Hepatocyte (in vitro differentiated cells): ENCODE measurements around the gene C4orf50. TPM values are rescaled to one million over a fixed set of nuclear protein-coding genes. Genes with fewer than 3 reads are reported as not detected.

Source experiments
- DNase-seq: peaks from one replicate; pipeline ENCODE4 v3.0.0-alpha.2; 2016; ENCODE audit warnings: low spot score
- H2AFZ ChIP-seq: fragments of 200-600 bp; sonication (generic); 2 replicates; pipeline ENCODE4 v1.6.0; 2016; ENCODE audit warnings: antibody characterized with exemption, mild to moderate bottlenecking
- H3K27ac ChIP-seq: fragments of 200-600 bp; sonication (generic); 2 replicates; pipeline ENCODE4 v1.5.1; 2016; ENCODE audit warnings: mild to moderate bottlenecking
- H3K27me3 ChIP-seq: fragments of 200-600 bp; sonication (generic); 2 replicates; pipeline ENCODE4 v1.6.1; 2016
- H3K36me3 ChIP-seq: fragments of 200-600 bp; sonication (generic); replicated peaks from 2 replicates; pipeline ENCODE4 v1.5.1; 2016; ENCODE audit warnings: low read depth; ENCODE audit not compliant: insufficient read depth
- H3K4me1 ChIP-seq: fragments of 200-600 bp; sonication (generic); 2 replicates; pipeline ENCODE4 v1.5.1; 2016; ENCODE audit warnings: mild to moderate bottlenecking, moderate library complexity; ENCODE audit not compliant: insufficient read depth
- H3K4me2 ChIP-seq: fragments of 200-600 bp; sonication (generic); 2 replicates; pipeline ENCODE4 v1.6.0; 2016
- H3K4me3 ChIP-seq: fragments of 200-600 bp; sonication (generic); 2 replicates; pipeline ENCODE4 v1.5.1; 2016; ENCODE audit warnings: mild to moderate bottlenecking
- H3K79me2 ChIP-seq: fragments of 200-600 bp; sonication (generic); 2 replicates; pipeline ENCODE4 v1.6.0; 2017; ENCODE audit warnings: mild to moderate bottlenecking
- H3K9me2 ChIP-seq: fragments of 200-600 bp; sonication (generic); replicated peaks from 2 replicates; pipeline ENCODE4 v1.6.0; 2017; ENCODE audit warnings: mild to moderate bottlenecking; ENCODE audit not compliant: insufficient read depth
- H3K9me3 ChIP-seq: fragments of 200-600 bp; sonication (generic); 2 replicates; pipeline ENCODE4 v1.5.1; 2016; ENCODE audit warnings: low read depth, mild to moderate bottlenecking
- H4K20me1 ChIP-seq: fragments of 200-600 bp; sonication (generic); 2 replicates; pipeline ENCODE4 v1.6.0; 2016; ENCODE audit warnings: mild to moderate bottlenecking; ENCODE audit not compliant: insufficient read depth, poor library complexity, severe bottlenecking
- EZH2 ChIP-seq: fragments of 200-600 bp; sonication (generic); IDR thresholded peaks from 2 replicates; pipeline ENCODE4 v1.6.1; 2016; ENCODE audit warnings: antibody characterized with exemption, mild to moderate bottlenecking, borderline replicate concordance
- EZH2phosphoT487 ChIP-seq: fragments of 200-600 bp; sonication (generic); IDR thresholded peaks from one replicate; pipeline ENCODE4 v1.6.1; 2018; ENCODE audit warnings: antibody characterized with exemption, mild to moderate bottlenecking, low read depth, moderate library complexity; ENCODE audit not compliant: unreplicated experiment, severe bottlenecking
- WGBS: methylation state at CpG from one replicate; pipeline ENCODE4 v1.1.6; 2016; ENCODE audit warnings: low lambda C conversion rate; ENCODE audit errors: missing lambda C conversion rate; 5-methylcytosine and 5-hydroxymethylcytosine counted together
- polyA plus RNA-seq: library from polyadenylated mRNA; unstranded; fragments of >200 nt; fragmentation: Nextera tagmentation; extraction: Ambion mirVana; gene quantifications from 2 replicates; pipeline ENCODE4 v1.2.1, GENCODE V29; 2016
- total RNA-seq: library from RNA; depleted of rRNA; stranded (reverse); fragments of >200 nt; gene quantifications from 2 replicates; pipeline ENCODE4 v1.2.3, GENCODE V29; 2014
- TF ChIP-seq, protein P1 (sequence below): fragments of 200-600 bp; sonication (generic); IDR thresholded peaks from 2 replicates; pipeline ENCODE4 v1.5.1; 2016; ENCODE audit warnings: antibody characterized with exemption, mild to moderate bottlenecking; ENCODE audit not compliant: poor library complexity

The C4orf50 gene
- total and polyA plus RNA-seq, 2 experiments from 2014 or later, result not detected

- TF ChIP-seq EZH2, result peak; percentile 15
- TF ChIP-seq, protein P1, sequence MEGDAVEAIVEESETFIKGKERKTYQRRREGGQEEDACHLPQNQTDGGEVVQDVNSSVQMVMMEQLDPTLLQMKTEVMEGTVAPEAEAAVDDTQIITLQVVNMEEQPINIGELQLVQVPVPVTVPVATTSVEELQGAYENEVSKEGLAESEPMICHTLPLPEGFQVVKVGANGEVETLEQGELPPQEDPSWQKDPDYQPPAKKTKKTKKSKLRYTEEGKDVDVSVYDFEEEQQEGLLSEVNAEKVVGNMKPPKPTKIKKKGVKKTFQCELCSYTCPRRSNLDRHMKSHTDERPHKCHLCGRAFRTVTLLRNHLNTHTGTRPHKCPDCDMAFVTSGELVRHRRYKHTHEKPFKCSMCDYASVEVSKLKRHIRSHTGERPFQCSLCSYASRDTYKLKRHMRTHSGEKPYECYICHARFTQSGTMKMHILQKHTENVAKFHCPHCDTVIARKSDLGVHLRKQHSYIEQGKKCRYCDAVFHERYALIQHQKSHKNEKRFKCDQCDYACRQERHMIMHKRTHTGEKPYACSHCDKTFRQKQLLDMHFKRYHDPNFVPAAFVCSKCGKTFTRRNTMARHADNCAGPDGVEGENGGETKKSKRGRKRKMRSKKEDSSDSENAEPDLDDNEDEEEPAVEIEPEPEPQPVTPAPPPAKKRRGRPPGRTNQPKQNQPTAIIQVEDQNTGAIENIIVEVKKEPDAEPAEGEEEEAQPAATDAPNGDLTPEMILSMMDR, result no peak
- Histone ChIP-seq H3K9me2 (no peaks in the 10 kb centered on the region), H3K27me3 (peaks cover 79% of the 10 kb centered on the region), H3K79me2 (no peaks in the 10 kb centered on the region), H3K4me3 (peak overlapping the region; percentile 67), H4K20me1 (peaks cover 4% of the 10 kb centered on the region), H3K9me3 (no peaks in the 10 kb centered on the region), H3K4me1 (peaks cover 4% of the 10 kb centered on the region), H3K36me3 (no peaks in the 10 kb centered on the region), H3K27ac (no peak overlapping the region), H3K4me2 (peak overlapping the region; percentile 80), H2AFZ (peak overlapping the region; percentile 45)
- 2% methylated on average over 31 of the region's 70 CpGs for WGBS
- peak; percentile 49 for DNase-seq
These were observed 130.6 kb downstream of the C4orf50 start for GRCh38 chr4:5887361-5888221.

DNA sequence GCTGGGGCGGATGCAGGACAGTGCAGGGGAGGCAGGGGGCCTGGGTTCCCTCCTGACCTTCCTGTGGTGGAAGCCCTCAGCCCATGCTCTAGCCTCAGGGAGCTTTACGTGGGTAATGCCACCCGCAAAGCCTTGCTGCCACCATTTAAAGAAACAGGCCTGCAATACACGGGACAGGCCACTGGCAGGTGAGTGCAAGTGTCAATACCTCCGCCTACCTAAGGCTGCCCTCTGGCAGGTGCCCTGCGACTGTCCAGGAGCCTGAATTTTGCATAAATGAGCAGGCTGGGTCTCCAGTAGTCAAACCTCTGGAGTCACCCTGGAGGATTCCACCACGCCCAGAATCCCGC is 131.2 kb downstream of the C4orf50 start:
- Histone ChIP-seq H3K4me3 (peak overlapping the region; percentile 67), H3K27me3 (peaks cover 75% of the 10 kb centered on the region), H3K4me2 (peak overlapping the region; percentile 80), H3K9me3 (no peaks in the 10 kb centered on the region), H3K27ac (no peak overlapping the region), H3K4me1 (peaks cover 4% of the 10 kb centered on the region), H3K9me2 (no peaks in the 10 kb centered on the region), H3K79me2 (no peaks in the 10 kb centered on the region), H2AFZ (no peak overlapping the region), H4K20me1 (peaks cover 10% of the 10 kb centered on the region), H3K36me3 (no peaks in the 10 kb centered on the region)
- no peak for DNase-seq
- WGBS, result 27% methylated on average over 8 of the region's 8 CpGs
- TF ChIP-seq EZH2, result peak; percentile 1
- TF ChIP-seq, protein P1, result no peak

GRCh38 chr4:5885733-5886132 is 132.5 kb downstream of the C4orf50 start:
- no peak overlapping the region for H3K4me2 ChIP-seq
- TF ChIP-seq EZH2phosphoT487 (no peak), EZH2 (no peak)
- TF ChIP-seq, protein P1, result no peak

More at GRCh38 chr4:5885733-5886132, 132.5 kb downstream of the C4orf50 start:
- H3K4me3 ChIP-seq, result no peak overlapping the region
- no peak for DNase-seq
- WGBS, result 50% methylated on average over 3 of the region's 3 CpGs
- no peaks in the 10 kb centered on the region for H3K79me2 ChIP-seq
- H2AFZ ChIP-seq, result no peak overlapping the region
- H4K20me1 ChIP-seq, result peaks cover 16% of the 10 kb centered on the region
- H3K9me2 ChIP-seq, result no peaks in the 10 kb centered on the region
- H3K4me1 ChIP-seq, result peaks cover 4% of the 10 kb centered on the region
- no peak overlapping the region for H3K27ac ChIP-seq
- no peaks in the 10 kb centered on the region for H3K36me3 ChIP-seq
- H3K9me3 ChIP-seq, result no peaks in the 10 kb centered on the region
- peaks cover 64% of the 10 kb centered on the region for H3K27me3 ChIP-seq
